Uterus (tissue), 2 donors: ENCODE results near the gene FLT1.

ENCODE experiments used
- POLR2A ChIP-seq, 2 donors: fragments of 450-650 bp; IDR thresholded peaks; one replicate each; pipeline ENCODE4 v1.6.1; 2016; ENCODE audit warnings: antibody characterized with exemption in 2 of 2, mild to moderate bottlenecking in 1 of 2, moderate library complexity in 1 of 2
- TF ChIP-seq, protein P1 (sequence below), 4 experiments: fragments of 200-600 bp in 2 of 4; fragments of 450-650 bp in 2 of 4; sonication (generic) in 2 of 4; IDR thresholded peaks; one replicate each; pipeline ENCODE4 v1.5.1; 2016 to 2019; ENCODE audit warnings: antibody characterized with exemption in 4 of 4, mild to moderate bottlenecking in 2 of 4, moderate library complexity in 1 of 4

DNA sequence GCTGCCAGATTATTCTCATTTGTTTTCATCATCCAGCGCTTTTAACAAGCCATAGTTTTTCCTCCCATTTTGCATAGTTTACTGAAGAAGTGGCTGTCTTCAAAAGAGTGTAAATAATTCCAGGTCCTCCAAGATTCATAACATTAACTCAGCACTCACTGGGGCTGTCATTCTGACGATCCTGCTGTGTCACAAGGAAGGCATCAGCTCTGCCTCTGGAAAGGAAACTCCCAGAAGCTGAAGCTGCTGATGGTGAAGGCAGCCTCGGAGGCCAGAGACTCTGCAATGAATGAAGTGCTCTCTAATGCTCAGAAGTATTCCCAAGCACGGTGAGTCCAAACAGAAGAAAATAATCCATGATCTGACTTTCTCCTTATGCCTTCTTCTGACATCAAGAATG, 60.0 kb downstream of the FLT1 start:
- no peak for TF ChIP-seq POLR2A (IDR thresholded peaks at IDR 0.05)
- TF ChIP-seq, protein P1, sequence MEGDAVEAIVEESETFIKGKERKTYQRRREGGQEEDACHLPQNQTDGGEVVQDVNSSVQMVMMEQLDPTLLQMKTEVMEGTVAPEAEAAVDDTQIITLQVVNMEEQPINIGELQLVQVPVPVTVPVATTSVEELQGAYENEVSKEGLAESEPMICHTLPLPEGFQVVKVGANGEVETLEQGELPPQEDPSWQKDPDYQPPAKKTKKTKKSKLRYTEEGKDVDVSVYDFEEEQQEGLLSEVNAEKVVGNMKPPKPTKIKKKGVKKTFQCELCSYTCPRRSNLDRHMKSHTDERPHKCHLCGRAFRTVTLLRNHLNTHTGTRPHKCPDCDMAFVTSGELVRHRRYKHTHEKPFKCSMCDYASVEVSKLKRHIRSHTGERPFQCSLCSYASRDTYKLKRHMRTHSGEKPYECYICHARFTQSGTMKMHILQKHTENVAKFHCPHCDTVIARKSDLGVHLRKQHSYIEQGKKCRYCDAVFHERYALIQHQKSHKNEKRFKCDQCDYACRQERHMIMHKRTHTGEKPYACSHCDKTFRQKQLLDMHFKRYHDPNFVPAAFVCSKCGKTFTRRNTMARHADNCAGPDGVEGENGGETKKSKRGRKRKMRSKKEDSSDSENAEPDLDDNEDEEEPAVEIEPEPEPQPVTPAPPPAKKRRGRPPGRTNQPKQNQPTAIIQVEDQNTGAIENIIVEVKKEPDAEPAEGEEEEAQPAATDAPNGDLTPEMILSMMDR (IDR thresholded peaks at IDR 0.05): no peak
